OCI-LY1 (cell line): ENCODE measurements around the gene PLEKHF1.

Source experiments
- H2AFZ ChIP-seq: fragments of 200-600 bp; sonication (generic), shearing (Covaris generic); 2 replicates; pipeline ENCODE4 v1.6.0; 2014; ENCODE audit warnings: antibody characterized with exemption, mild to moderate bottlenecking, low read length
- H3F3A ChIP-seq: fragments of 200-600 bp; sonication (generic), shearing (Covaris generic); 2 replicates; pipeline ENCODE4 v1.6.0; 2014; ENCODE audit warnings: mild to moderate bottlenecking, antibody characterized with exemption, low read length, moderate library complexity; ENCODE audit not compliant: insufficient read depth
- H3K27ac ChIP-seq: fragments of 200-600 bp; sonication (generic); 2 replicates; pipeline ENCODE4 v1.5.1; 2014; ENCODE audit warnings: low read length, mixed run types, mild to moderate bottlenecking, low read depth; ENCODE audit not compliant: poor library complexity, severe bottlenecking
- H3K27me3 ChIP-seq: fragments of 200-600 bp; sonication (generic); 2 replicates; pipeline ENCODE4 v1.6.0; 2014; ENCODE audit warnings: antibody characterized with exemption, mild to moderate bottlenecking, low read length, moderate library complexity; ENCODE audit not compliant: insufficient read depth
- H3K36me3 ChIP-seq: fragments of 200-600 bp; sonication (generic); 2 replicates; pipeline ENCODE4 v1.6.1; 2014; ENCODE audit warnings: mild to moderate bottlenecking, antibody characterized with exemption, low read length, moderate library complexity, mixed read lengths; ENCODE audit not compliant: insufficient read depth
- H3K4me1 ChIP-seq: fragments of 200-600 bp; sonication (generic); 2 replicates; pipeline ENCODE4 v1.5.1; 2014; ENCODE audit warnings: mild to moderate bottlenecking, low read length, moderate library complexity; ENCODE audit not compliant: insufficient read depth, severe bottlenecking
- H3K4me2 ChIP-seq: fragments of 200-600 bp; sonication (generic), shearing (Covaris generic); 2 replicates; pipeline ENCODE4 v1.6.1; 2014; ENCODE audit warnings: low read length
- H3K4me3 ChIP-seq: fragments of 200-600 bp; sonication (generic); 2 replicates; pipeline ENCODE4 v1.5.1; 2014; ENCODE audit warnings: low read length, low read depth, mild to moderate bottlenecking, mixed read lengths; ENCODE audit not compliant: poor library complexity, severe bottlenecking
- H3K79me2 ChIP-seq: fragments of 200-600 bp; shearing (Covaris generic); 2 replicates; pipeline ENCODE4 v1.6.1; 2016; ENCODE audit warnings: mixed run types, low read length, mixed read lengths; ENCODE audit not compliant: insufficient read depth
- H3K9ac ChIP-seq: fragments of 200-600 bp; sonication (generic), shearing (Covaris generic); 2 replicates; pipeline ENCODE4 v1.6.1; 2014; ENCODE audit warnings: mild to moderate bottlenecking, low read length, mixed read lengths
- H3K9me2 ChIP-seq: fragments of 200-600 bp; sonication (generic), shearing (Covaris generic); 2 replicates; pipeline ENCODE4 v1.6.1; 2014; ENCODE audit warnings: low read depth, mild to moderate bottlenecking, low read length, mixed read lengths
- H3K9me3 ChIP-seq: fragments of 200-600 bp; shearing (Covaris generic); 2 replicates; pipeline ENCODE4 v1.6.1; 2014; ENCODE audit warnings: low read length, mixed read lengths
- H4K20me1 ChIP-seq: fragments of 200-600 bp; sonication (generic), shearing (Covaris generic); 2 replicates; pipeline ENCODE4 v1.6.0; 2016; ENCODE audit warnings: mild to moderate bottlenecking, low read length; ENCODE audit not compliant: insufficient read depth
- EZH2 ChIP-seq: fragments of 200-600 bp; sonication (generic), shearing (Covaris generic); IDR thresholded peaks from 2 replicates; pipeline ENCODE4 v1.8.0; 2017; ENCODE audit warnings: borderline replicate concordance, mixed run types, mild to moderate bottlenecking, antibody characterized with exemption, low read length, moderate library complexity, mixed read lengths
- TF ChIP-seq, protein P1 (sequence below): fragments of 200-600 bp; sonication (generic), shearing (Covaris generic); IDR thresholded peaks from 2 replicates; pipeline ENCODE4 v1.5.1; 2017; ENCODE audit warnings: mild to moderate bottlenecking, antibody characterized with exemption, low read length, moderate library complexity, mixed read lengths

PLEKHF1 gene

GRCh38 chr19:29645911-29646310 lies 19.4 kb upstream of the PLEKHF1 start:
- Histone ChIP-seq H3K79me2 (no peaks in the 10 kb centered on the region), H2AFZ (no peak overlapping the region), H3K4me2 (no peak overlapping the region), H3K9me2 (no peaks in the 10 kb centered on the region), H3K4me1 (no peaks in the 10 kb centered on the region), H3F3A (no peaks in the 10 kb centered on the region), H3K36me3 (no peaks in the 10 kb centered on the region), H3K9me3 (no peaks in the 10 kb centered on the region), H3K9ac (no peak overlapping the region), H3K27me3 (no peaks in the 10 kb centered on the region), H4K20me1 (no peaks in the 10 kb centered on the region), H3K4me3 (no peak overlapping the region), H3K27ac (no peak overlapping the region)
- no peak for TF ChIP-seq EZH2
- TF ChIP-seq, protein P1, sequence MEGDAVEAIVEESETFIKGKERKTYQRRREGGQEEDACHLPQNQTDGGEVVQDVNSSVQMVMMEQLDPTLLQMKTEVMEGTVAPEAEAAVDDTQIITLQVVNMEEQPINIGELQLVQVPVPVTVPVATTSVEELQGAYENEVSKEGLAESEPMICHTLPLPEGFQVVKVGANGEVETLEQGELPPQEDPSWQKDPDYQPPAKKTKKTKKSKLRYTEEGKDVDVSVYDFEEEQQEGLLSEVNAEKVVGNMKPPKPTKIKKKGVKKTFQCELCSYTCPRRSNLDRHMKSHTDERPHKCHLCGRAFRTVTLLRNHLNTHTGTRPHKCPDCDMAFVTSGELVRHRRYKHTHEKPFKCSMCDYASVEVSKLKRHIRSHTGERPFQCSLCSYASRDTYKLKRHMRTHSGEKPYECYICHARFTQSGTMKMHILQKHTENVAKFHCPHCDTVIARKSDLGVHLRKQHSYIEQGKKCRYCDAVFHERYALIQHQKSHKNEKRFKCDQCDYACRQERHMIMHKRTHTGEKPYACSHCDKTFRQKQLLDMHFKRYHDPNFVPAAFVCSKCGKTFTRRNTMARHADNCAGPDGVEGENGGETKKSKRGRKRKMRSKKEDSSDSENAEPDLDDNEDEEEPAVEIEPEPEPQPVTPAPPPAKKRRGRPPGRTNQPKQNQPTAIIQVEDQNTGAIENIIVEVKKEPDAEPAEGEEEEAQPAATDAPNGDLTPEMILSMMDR, result no peak

DNA sequence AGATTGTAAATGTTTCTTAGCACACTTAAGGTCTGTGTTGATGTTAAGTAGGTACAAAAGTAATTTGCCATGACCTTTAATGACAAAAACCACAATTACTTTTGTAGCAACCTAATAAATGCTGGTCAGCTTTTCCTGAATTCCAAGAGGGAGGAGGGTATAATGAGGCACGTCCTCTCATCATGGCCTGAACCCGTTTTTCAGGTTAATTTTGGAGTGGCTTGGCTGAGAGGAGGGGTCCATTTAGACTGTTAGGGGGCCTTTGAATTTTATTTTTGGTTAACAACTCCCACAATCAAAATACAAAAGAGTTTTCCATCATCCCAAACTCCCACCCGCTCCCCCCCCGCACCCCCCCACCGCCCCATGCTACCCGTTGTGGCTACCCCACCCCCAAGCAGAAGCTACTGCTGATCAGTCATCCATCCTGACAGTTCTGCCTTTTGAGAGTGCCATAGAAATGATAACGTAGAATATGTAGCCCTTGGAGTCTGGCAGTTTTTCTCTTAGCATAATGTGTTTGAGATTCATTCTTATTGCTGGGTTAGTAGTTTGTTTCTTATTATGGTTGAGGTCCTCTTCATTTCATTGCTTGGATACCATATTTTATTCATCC lies 14.4 kb upstream of the PLEKHF1 start:
- no peak overlapping the region for H3K9ac ChIP-seq
- no peak overlapping the region for H3K27ac ChIP-seq
- H3K4me2 ChIP-seq, result no peak overlapping the region
- H4K20me1 ChIP-seq, result no peaks in the 10 kb centered on the region
- no peaks in the 10 kb centered on the region for H3K79me2 ChIP-seq
- TF ChIP-seq EZH2, result no peak
- TF ChIP-seq, protein P1, result no peak
- H3K27me3 ChIP-seq, result no peaks in the 10 kb centered on the region
- H2AFZ ChIP-seq, result no peak overlapping the region
- no peaks in the 10 kb centered on the region for H3K9me2 ChIP-seq
- H3K9me3 ChIP-seq, result no peaks in the 10 kb centered on the region
- H3K36me3 ChIP-seq, result no peaks in the 10 kb centered on the region
- H3K4me1 ChIP-seq, result no peaks in the 10 kb centered on the region
- no peaks in the 10 kb centered on the region for H3F3A ChIP-seq
- H3K4me3 ChIP-seq, result no peak overlapping the region

DNA sequence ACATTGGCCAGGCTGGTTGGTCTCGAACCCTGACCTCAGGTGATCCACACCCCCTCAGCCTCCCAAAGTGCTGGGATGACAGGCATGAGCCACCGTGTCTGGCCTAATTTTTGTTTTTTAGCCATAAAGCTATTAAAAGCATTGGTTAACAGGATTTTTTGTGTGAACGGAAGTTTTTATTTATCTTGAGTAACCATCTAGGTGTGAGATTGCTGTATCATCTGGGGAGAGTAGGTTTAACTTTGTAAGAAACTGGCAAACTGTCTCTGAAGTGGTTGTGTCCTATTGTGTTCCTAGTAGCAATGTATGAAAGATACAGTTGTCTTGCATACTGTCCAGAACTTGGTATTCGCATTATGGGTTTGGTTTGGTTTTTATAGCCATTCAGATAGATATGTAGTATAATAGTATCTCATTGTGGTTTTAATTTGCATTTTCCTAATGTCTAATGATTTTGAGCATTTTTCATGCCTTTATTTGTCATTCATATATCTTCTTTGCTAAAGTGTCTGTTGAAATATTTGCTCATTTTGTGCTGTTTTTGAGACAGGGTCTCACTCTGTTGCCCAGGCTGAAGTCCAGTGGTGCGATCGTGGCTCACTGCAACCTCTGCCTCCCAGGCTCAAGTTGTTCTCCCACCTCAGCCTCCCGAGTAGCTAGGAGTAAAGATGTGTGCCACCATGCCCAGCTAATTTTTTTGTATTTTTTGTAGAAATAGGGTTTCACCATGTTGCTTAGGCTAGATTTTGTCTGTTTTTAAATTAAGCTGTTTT lies 13.5 kb upstream of the PLEKHF1 start:
- Histone ChIP-seq H3K9me3 (no peaks in the 10 kb centered on the region), H3K9me2 (no peaks in the 10 kb centered on the region), H3K4me3 (no peak overlapping the region), H3K27ac (no peak overlapping the region), H2AFZ (no peak overlapping the region), H3K27me3 (no peaks in the 10 kb centered on the region), H3K36me3 (no peaks in the 10 kb centered on the region), H3K9ac (no peak overlapping the region), H3K4me2 (no peak overlapping the region), H3F3A (no peaks in the 10 kb centered on the region), H3K4me1 (no peaks in the 10 kb centered on the region), H4K20me1 (no peaks in the 10 kb centered on the region), H3K79me2 (no peaks in the 10 kb centered on the region)
- TF ChIP-seq, protein P1, result no peak
- no peak for TF ChIP-seq EZH2
